ENCODE data around the gene FLT3.

DNA sequence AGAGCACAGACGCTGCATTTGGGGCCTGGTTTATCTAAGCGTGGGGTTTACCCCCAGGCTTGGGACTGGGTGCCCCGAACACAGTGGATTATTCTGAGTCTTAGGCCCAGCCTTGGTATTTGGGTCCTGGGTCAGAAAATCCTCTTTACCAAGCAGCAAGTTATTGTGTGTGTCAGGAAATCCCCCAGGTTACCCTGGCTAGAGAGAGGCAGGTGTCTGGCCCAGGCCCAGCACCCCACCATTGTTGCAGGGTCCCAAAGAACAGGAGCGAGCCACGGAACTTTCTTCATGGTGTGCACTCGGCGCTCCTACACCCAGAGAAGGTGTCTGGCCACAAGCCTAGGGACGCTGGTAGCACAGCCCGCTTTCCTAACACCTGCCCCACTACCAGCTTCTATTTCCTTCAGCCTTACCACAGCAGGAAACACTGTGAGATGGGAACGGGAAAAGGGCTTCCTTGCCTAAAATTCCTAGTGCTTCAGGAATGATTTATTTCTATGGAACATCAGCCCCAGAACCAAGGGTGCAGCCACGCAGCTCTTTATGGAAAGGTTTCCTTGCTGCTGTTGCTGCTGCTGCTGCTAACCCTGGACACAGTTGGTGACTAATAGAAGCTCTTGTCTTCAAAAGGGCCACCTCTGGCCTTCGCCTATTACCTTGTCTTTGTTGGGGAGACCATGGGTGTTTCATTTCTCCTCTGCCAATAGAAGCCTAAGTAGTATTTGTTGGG is 123.8 kb downstream of the FLT3 start:
- TF ChIP-seq CTCF (IDR thresholded peaks at IDR 0.05) = no peak
- TF ChIP-seq POLR2A (IDR thresholded peaks at IDR 0.05) = no peak
- TF ChIP-seq POLR2AphosphoS5 (IDR thresholded peaks at IDR 0.05; ENCODE audit: insufficient read depth in 1 of 2, low read depth in 1 of 2) = no peak
